IPS-11a (cell line): Measurements from ENCODE around the gene MSL1.

Experiments used
- H3K4me3 ChIP-seq: one replicate; pipeline ENCODE4 v1.5.1; 2013; ENCODE audit warnings: low read depth, low read length, control low read depth

MSL1 gene

GRCh38 chr17:40090237-40091119 lies 31.3 kb upstream of the MSL1 start:
- no peak overlapping the region for H3K4me3 ChIP-seq

GRCh38 chr17:40091691-40092397 lies 29.9 kb upstream of the MSL1 start:
- H3K4me3 ChIP-seq: no peak overlapping the region

- no peak overlapping the region for H3K4me3 ChIP-seq
These were observed 29.2 kb upstream of the MSL1 start for GRCh38 chr17:40092581-40092980.

- no peak overlapping the region for H3K4me3 ChIP-seq
These were observed 28.7 kb upstream of the MSL1 start for GRCh38 chr17:40093005-40093579.

- H3K4me3 ChIP-seq: no peak overlapping the region
These were observed 28.1 kb upstream of the MSL1 start for GRCh38 chr17:40093580-40094201.

- no peak overlapping the region for H3K4me3 ChIP-seq
These were observed 26.9 kb upstream of the MSL1 start for GRCh38 chr17:40094874-40095273.

GRCh38 chr17:40095351-40095943 lies 26.3 kb upstream of the MSL1 start:
- H3K4me3 ChIP-seq: no peak overlapping the region

- no peak overlapping the region for H3K4me3 ChIP-seq
These were observed 25.6 kb upstream of the MSL1 start for GRCh38 chr17:40095944-40096791.

- no peak overlapping the region for H3K4me3 ChIP-seq
These were observed 24.7 kb upstream of the MSL1 start for GRCh38 chr17:40097087-40097486.

- no peak overlapping the region for H3K4me3 ChIP-seq
These were observed 23.6 kb upstream of the MSL1 start for GRCh38 chr17:40097931-40098845.

GRCh38 chr17:40098846-40099618 lies 22.7 kb upstream of the MSL1 start:
- H3K4me3 ChIP-seq: no peak overlapping the region

GRCh38 chr17:40099619-40100418 lies 22.0 kb upstream of the MSL1 start:
- H3K4me3 ChIP-seq: peak overlapping the region; percentile 57

- peak within 1 kb of the TSS; percentile 57 for H3K4me3 ChIP-seq
These were observed 21.4 kb upstream of the MSL1 start, which contains the start of gene NR1D1 for GRCh38 chr17:40100419-40100668. NR1D1 (minus strand) TSS chr17:40100589; CDS start chr17:40100094, 495 bp downstream.

GRCh38 chr17:40100669-40101366 lies 21.0 kb upstream of the MSL1 start:
- H3K4me3 ChIP-seq: peak overlapping the region; percentile 14

- H3K4me3 ChIP-seq: no peak overlapping the region
These were observed 20.2 kb upstream of the MSL1 start for GRCh38 chr17:40101367-40102210.

- no peak overlapping the region for H3K4me3 ChIP-seq
These were observed 18.6 kb upstream of the MSL1 start for GRCh38 chr17:40103071-40103661.
